Stimulated activated CD8-positive, alpha-beta memory T cell treated with anti-CD3 and anti-CD28 coated beads, Interleukin-12 subunit alpha, Interleukin-12 subunit beta, amount 100 ng/mL, for 4 hours (primary cell): ENCODE measurements around the gene TTBK1.

Source experiments
- DNase-seq: peaks from one replicate; pipeline ENCODE4 v3.0.0-alpha.2; 2020; ENCODE audit warnings: low read depth

The TTBK1 gene

GRCh38 chr6:43242908-43243663 is at the start of gene TTBK1:
TTBK1 (plus strand) TSS chr6:43243481; CDS start chr6:43246661, 3,180 bp downstream.
- DNase-seq = no peak

GRCh38 chr6:43193929-43194328 is 49.4 kb upstream of the TTBK1 start:
- DNase-seq = no peak

- DNase-seq = no peak
These were observed 46.9 kb upstream of the TTBK1 start for GRCh38 chr6:43196337-43196736.

- DNase-seq = no peak
These were observed 43.4 kb upstream of the TTBK1 start for GRCh38 chr6:43199912-43200311.

GRCh38 chr6:43200541-43200940 is 42.7 kb upstream of the TTBK1 start:
- no peak for DNase-seq

- DNase-seq = no peak
These were observed 40.8 kb upstream of the TTBK1 start for GRCh38 chr6:43202451-43202850.

GRCh38 chr6:43203029-43203717 is 40.1 kb upstream of the TTBK1 start:
- no peak for DNase-seq

GRCh38 chr6:43203718-43204095 is 39.6 kb upstream of the TTBK1 start:
- no peak for DNase-seq

- no peak for DNase-seq
These were observed 38.8 kb upstream of the TTBK1 start for GRCh38 chr6:43204271-43205105.

GRCh38 chr6:43205849-43206248 is 37.4 kb upstream of the TTBK1 start:
- no peak for DNase-seq

- no peak for DNase-seq
These were observed 36.0 kb upstream of the TTBK1 start for GRCh38 chr6:43207286-43207685.

GRCh38 chr6:43211955-43212354 is 31.3 kb upstream of the TTBK1 start:
- DNase-seq = no peak

- DNase-seq = no peak
These were observed 29.9 kb upstream of the TTBK1 start for GRCh38 chr6:43213431-43213830.

- no peak for DNase-seq
These were observed 28.2 kb upstream of the TTBK1 start for GRCh38 chr6:43215066-43215465.

- DNase-seq = no peak
These were observed 27.1 kb upstream of the TTBK1 start for GRCh38 chr6:43216200-43216599.

GRCh38 chr6:43217351-43217750 is 25.9 kb upstream of the TTBK1 start:
- no peak for DNase-seq

GRCh38 chr6:43219119-43219518 is 24.2 kb upstream of the TTBK1 start:
- DNase-seq = no peak

- no peak for DNase-seq
These were observed 23.5 kb upstream of the TTBK1 start for GRCh38 chr6:43219814-43220213.

- DNase-seq = no peak
These were observed 22.8 kb upstream of the TTBK1 start for GRCh38 chr6:43220439-43220951.

- DNase-seq = no peak
These were observed 22.0 kb upstream of the TTBK1 start for GRCh38 chr6:43221046-43221972.

GRCh38 chr6:43222418-43223059 is 20.7 kb upstream of the TTBK1 start:
- DNase-seq = no peak
